Stomach (tissue), 4 donors: ENCODE results near the gene ALDH18A1.

Source experiments
- POLR2AphosphoS5 ChIP-seq, 3 donors: sonication (generic); formaldehyde crosslinking; IDR thresholded peaks; one replicate each; pipeline ENCODE4 v1.6.1; 2016; ENCODE audit warnings: antibody characterized with exemption in 3 of 3
- TF ChIP-seq, protein P1 (sequence below), 7 experiments: fragments of 450-650 bp in 4 of 7; fragments of 200-600 bp in 3 of 7; sonication (generic) in 3 of 7; IDR thresholded peaks; one replicate each; pipeline ENCODE4 v1.5.1; 2016 to 2019; ENCODE audit warnings: antibody characterized with exemption in 7 of 7, control low read depth in 2 of 7, mild to moderate bottlenecking in 1 of 7

DNA sequence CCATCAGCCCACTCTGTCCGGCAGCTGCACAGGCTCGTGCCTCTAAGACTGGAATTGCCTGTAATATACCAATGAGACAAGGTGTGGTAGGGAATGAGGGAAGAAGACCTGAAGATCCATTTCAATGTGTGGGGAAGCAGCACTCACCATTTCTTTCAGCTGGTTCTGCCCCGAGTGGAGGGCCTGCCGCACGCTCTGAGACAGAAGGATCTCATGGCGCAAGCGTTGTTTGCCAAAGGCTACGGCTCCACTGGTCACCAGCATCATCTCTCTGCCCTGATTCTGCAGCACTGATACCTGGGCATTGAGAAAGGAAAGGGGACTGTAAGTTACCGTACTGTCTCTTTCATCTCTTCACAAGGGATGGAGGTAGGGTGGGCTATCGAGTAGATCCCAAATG is 19.4 kb downstream of the ALDH18A1 start:
- TF ChIP-seq, protein P1, sequence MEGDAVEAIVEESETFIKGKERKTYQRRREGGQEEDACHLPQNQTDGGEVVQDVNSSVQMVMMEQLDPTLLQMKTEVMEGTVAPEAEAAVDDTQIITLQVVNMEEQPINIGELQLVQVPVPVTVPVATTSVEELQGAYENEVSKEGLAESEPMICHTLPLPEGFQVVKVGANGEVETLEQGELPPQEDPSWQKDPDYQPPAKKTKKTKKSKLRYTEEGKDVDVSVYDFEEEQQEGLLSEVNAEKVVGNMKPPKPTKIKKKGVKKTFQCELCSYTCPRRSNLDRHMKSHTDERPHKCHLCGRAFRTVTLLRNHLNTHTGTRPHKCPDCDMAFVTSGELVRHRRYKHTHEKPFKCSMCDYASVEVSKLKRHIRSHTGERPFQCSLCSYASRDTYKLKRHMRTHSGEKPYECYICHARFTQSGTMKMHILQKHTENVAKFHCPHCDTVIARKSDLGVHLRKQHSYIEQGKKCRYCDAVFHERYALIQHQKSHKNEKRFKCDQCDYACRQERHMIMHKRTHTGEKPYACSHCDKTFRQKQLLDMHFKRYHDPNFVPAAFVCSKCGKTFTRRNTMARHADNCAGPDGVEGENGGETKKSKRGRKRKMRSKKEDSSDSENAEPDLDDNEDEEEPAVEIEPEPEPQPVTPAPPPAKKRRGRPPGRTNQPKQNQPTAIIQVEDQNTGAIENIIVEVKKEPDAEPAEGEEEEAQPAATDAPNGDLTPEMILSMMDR (IDR thresholded peaks at IDR 0.05): no peak
- TF ChIP-seq POLR2AphosphoS5 (IDR thresholded peaks at IDR 0.05): no peak
